Fibroblast of lung (primary cell): ENCODE measurements around the gene CAMK1D. TPM values are rescaled to one million over a fixed set of nuclear protein-coding genes. Genes with fewer than 3 reads are reported as not detected.

Experiments
- DNase-seq, 2 donors: peaks; one replicate each; pipeline versions ENCODE4 v3.0.0 to v3.0.0-alpha.2; 2010; ENCODE audit warnings: low read depth in 2 of 2
- H2AFZ ChIP-seq: 2 replicates; pipeline ENCODE4 v1.5.1; 2012; ENCODE audit warnings: low read length, control low read depth, inconsistent platforms
- H3K27ac ChIP-seq: 2 replicates; pipeline ENCODE4 v1.5.1; 2011; ENCODE audit warnings: low read length, control low read depth; ENCODE audit not compliant: insufficient read depth
- H3K27me3 ChIP-seq: 2 replicates; pipeline ENCODE4 v1.5.1; 2011; ENCODE audit warnings: mild to moderate bottlenecking, low read length; ENCODE audit not compliant: control insufficient read depth, insufficient read depth
- H3K36me3 ChIP-seq: 2 replicates; pipeline ENCODE4 v1.5.1; 2011; ENCODE audit warnings: low read length; ENCODE audit not compliant: control insufficient read depth, insufficient read depth
- H3K4me1 ChIP-seq: 2 replicates; pipeline ENCODE4 v1.5.1; 2011; ENCODE audit warnings: low read length; ENCODE audit not compliant: control insufficient read depth, insufficient read depth; ENCODE audit errors: extremely low read depth
- H3K4me2 ChIP-seq: 2 replicates; pipeline ENCODE4 v1.5.1; 2011; ENCODE audit warnings: low read length, control low read depth; ENCODE audit not compliant: insufficient read depth; ENCODE audit errors: extremely low read depth
- H3K4me3 ChIP-seq, 4 experiments: fragments of 200-600 bp in 1 of 4; sonication (generic) in 1 of 4; replicated peaks in 1 of 4; 2 replicates each; pipeline ENCODE4 v1.5.1; 2011 to 2016; ENCODE audit warnings: low read length in 4 of 4, low read depth in 3 of 4, mild to moderate bottlenecking in 3 of 4, control low read depth in 2 of 4, inconsistent platforms in 1 of 4, mixed read lengths in 1 of 4; ENCODE audit not compliant: insufficient read depth in 1 of 4; ENCODE audit errors: control extremely low read depth in 1 of 4
- H3K79me2 ChIP-seq: 2 replicates; pipeline ENCODE4 v1.5.1; 2012; ENCODE audit warnings: mild to moderate bottlenecking, low read length, inconsistent platforms; ENCODE audit not compliant: control insufficient read depth, insufficient read depth
- H3K9ac ChIP-seq: 2 replicates; pipeline ENCODE4 v1.5.1; 2011; ENCODE audit warnings: mild to moderate bottlenecking, low read length, control low read depth; ENCODE audit not compliant: insufficient read depth
- H3K9me3 ChIP-seq: 2 replicates; pipeline ENCODE4 v1.5.1; 2012; ENCODE audit warnings: low read depth, low read length; ENCODE audit not compliant: control insufficient read depth, insufficient read depth
- H4K20me1 ChIP-seq: 2 replicates; pipeline ENCODE4 v1.5.1; 2011; ENCODE audit warnings: low read length; ENCODE audit not compliant: control insufficient read depth, insufficient read depth; ENCODE audit errors: extremely low read depth
- CTCF ChIP-seq, 2 donors: IDR thresholded peaks in 1 of 2; conservative IDR thresholded peaks in 1 of 2; 1 replicate in 1 of 2; 2 replicates in 1 of 2; pipeline ENCODE4 v1.5.1; 2011 to 2012; ENCODE audit warnings: low read length in 2 of 2, control low read depth in 1 of 2, inconsistent platforms in 1 of 2, low read depth in 1 of 2, mild to moderate bottlenecking in 1 of 2
- EZH2 ChIP-seq: IDR thresholded peaks from 2 replicates; pipeline ENCODE4 v1.5.1; 2012; ENCODE audit warnings: low read length, control low read depth, mild to moderate bottlenecking; ENCODE audit errors: missing control alignments
- polyA plus RNA-seq, 2 donors: library from polyadenylated mRNA; depleted of rRNA in 1 of 2; stranded (reverse) in 1 of 2; unstranded in 1 of 2; fragments of >200 nt; gene quantifications; 2 replicates each; pipeline ENCODE4 v1.2.1, GENCODE V29; 2011 to 2012; ENCODE audit warnings: missing spikeins in 1 of 2
- total RNA-seq: library from RNA; depleted of rRNA; stranded (reverse); fragments of >200 nt; gene quantifications from 2 replicates; pipeline ENCODE4 v1.2.1, GENCODE V29; 2014

Gene CAMK1D
- total and polyA plus RNA-seq, 2 donors (not counting 1 experiment from before 2014, with no cell fraction given) = 2.3 TPM

- Histone ChIP-seq H3K4me2 (no peak overlapping the region), H3K27ac (no peak overlapping the region), H3K4me1 (peaks cover 2% of the 10 kb centered on the region), H3K36me3 (no peaks in the 10 kb centered on the region), H2AFZ (no peak overlapping the region), H3K9me3 (no peaks in the 10 kb centered on the region), H3K27me3 (peaks cover 3% of the 10 kb centered on the region), H3K79me2 (no peaks in the 10 kb centered on the region), H4K20me1 (no peaks in the 10 kb centered on the region), H3K4me3 (no peak overlapping the region), H3K9ac (no peak overlapping the region)
- TF ChIP-seq EZH2 (no peak), CTCF (conservative IDR thresholded peaks at IDR 0.05 in 1 of 2, IDR thresholded peaks at IDR 0.05 in 1 of 2; ENCODE audit: low read depth in 1 of 2, low read length in 2 of 2) (no peak)
- no peak for DNase-seq
These were observed 72.8 kb downstream of the CAMK1D start for GRCh38 chr10:12422189-12422588.

- Histone ChIP-seq H3K27me3 (peaks cover 3% of the 10 kb centered on the region), H3K36me3 (no peaks in the 10 kb centered on the region), H3K4me1 (peaks cover 2% of the 10 kb centered on the region)
These were observed 74.5 kb downstream of the CAMK1D start for GRCh38 chr10:12423896-12424295.

GRCh38 chr10:12427276-12427675 lies 77.9 kb downstream of the CAMK1D start:
- Histone ChIP-seq H3K27me3 (peaks cover 5% of the 10 kb centered on the region), H3K9ac (no peak overlapping the region), H3K4me2 (no peak overlapping the region), H3K36me3 (no peaks in the 10 kb centered on the region), H3K4me1 (no peaks in the 10 kb centered on the region), H3K4me3 (no peak overlapping the region), H3K79me2 (no peaks in the 10 kb centered on the region), H3K9me3 (no peaks in the 10 kb centered on the region), H4K20me1 (no peaks in the 10 kb centered on the region), H3K27ac (no peak overlapping the region), H2AFZ (no peak overlapping the region)
- TF ChIP-seq EZH2 (no peak), CTCF (conservative IDR thresholded peaks at IDR 0.05 in 1 of 2, IDR thresholded peaks at IDR 0.05 in 1 of 2; ENCODE audit: low read depth in 1 of 2, low read length in 2 of 2) (no peak)
- DNase-seq = no peak

More at GRCh38 chr10:12423896-12424295, 74.5 kb downstream of the CAMK1D start:
- TF ChIP-seq CTCF (conservative IDR thresholded peaks at IDR 0.05 in 1 of 2, IDR thresholded peaks at IDR 0.05 in 1 of 2; ENCODE audit: low read depth in 1 of 2, low read length in 2 of 2) = no peak
- TF ChIP-seq EZH2 = no peak
- no peak overlapping the region for H2AFZ ChIP-seq
- no peaks in the 10 kb centered on the region for H4K20me1 ChIP-seq
- H3K27ac ChIP-seq = no peak overlapping the region
- no peaks in the 10 kb centered on the region for H3K79me2 ChIP-seq
- no peaks in the 10 kb centered on the region for H3K9me3 ChIP-seq
- H3K4me3 ChIP-seq = no peak overlapping the region
- DNase-seq = no peak
- H3K4me2 ChIP-seq = no peak overlapping the region
- H3K9ac ChIP-seq = no peak overlapping the region
